Activated CD8-positive, alpha-beta T cell treated with anti-CD3 and anti-CD28 coated beads, Interleukin-2, amount 10 ng/mL, durations not matched to agents 7 days and 5 days (primary cell): ENCODE data around the gene PHPT1. TPM values are rescaled to one million over a fixed set of nuclear protein-coding genes. Genes with fewer than 3 reads are reported as not detected.
"Not testable (repeated sequence)": the region's sequence is repeated elsewhere in the genome, so short reads cannot be mapped to it uniquely, and the experiment has no call there.

Experiments
- ATAC-seq: fragments of 150-1000 bp; cut with Tn5 transposase; one replicate; pipeline ENCODE4 v1.10.0; 2021; ENCODE audit warnings: moderate library complexity
- CTCF ChIA-PET: fragments of 350-600 bp; sonication (Branson Sonifier 250); formaldehyde crosslinking; loops from one replicate; lab custom pipeline; 2021; ENCODE audit warnings: antibody characterized with exemption; lab: Charles Lee
- POLR2A ChIA-PET: fragments of 350-600 bp; sonication (Branson Sonifier 250); formaldehyde crosslinking; loops from one replicate; lab custom pipeline; 2021; ENCODE audit warnings: antibody characterized with exemption; lab: Charles Lee
- DNase-seq: peaks from one replicate; pipeline ENCODE4 v3.0.0-alpha.2; 2020
- H3K27ac Mint-ChIP-seq: one replicate; pipeline ENCODE4 v1.8.0; 2021; ENCODE audit warnings: mild to moderate bottlenecking, mixed read lengths
- H3K27me3 Mint-ChIP-seq: one replicate; pipeline ENCODE4 v1.8.0; 2021; ENCODE audit warnings: low read depth, mixed read lengths
- H3K36me3 Mint-ChIP-seq: one replicate; pipeline ENCODE4 v1.8.0; 2021; ENCODE audit warnings: low read depth, mixed read lengths
- H3K4me1 Mint-ChIP-seq: one replicate; pipeline ENCODE4 v1.8.0; 2021; ENCODE audit warnings: low read depth, mixed read lengths
- H3K4me3 Mint-ChIP-seq: one replicate; pipeline ENCODE4 v1.8.0; 2021; ENCODE audit warnings: mild to moderate bottlenecking, mixed read lengths
- H3K9me3 Mint-ChIP-seq: one replicate; pipeline ENCODE4 v1.8.0; 2022; ENCODE audit warnings: mixed read lengths; ENCODE audit not compliant: insufficient read depth
- total RNA-seq, 2 experiments: library from RNA; stranded (reverse); gene quantifications; one replicate each; pipeline ENCODE4 v1.2.3, GENCODE V29; 2021

PHPT1 gene
- total RNA-seq, 2 experiments from 2014 or later = 108 to 119 TPM

DNA sequence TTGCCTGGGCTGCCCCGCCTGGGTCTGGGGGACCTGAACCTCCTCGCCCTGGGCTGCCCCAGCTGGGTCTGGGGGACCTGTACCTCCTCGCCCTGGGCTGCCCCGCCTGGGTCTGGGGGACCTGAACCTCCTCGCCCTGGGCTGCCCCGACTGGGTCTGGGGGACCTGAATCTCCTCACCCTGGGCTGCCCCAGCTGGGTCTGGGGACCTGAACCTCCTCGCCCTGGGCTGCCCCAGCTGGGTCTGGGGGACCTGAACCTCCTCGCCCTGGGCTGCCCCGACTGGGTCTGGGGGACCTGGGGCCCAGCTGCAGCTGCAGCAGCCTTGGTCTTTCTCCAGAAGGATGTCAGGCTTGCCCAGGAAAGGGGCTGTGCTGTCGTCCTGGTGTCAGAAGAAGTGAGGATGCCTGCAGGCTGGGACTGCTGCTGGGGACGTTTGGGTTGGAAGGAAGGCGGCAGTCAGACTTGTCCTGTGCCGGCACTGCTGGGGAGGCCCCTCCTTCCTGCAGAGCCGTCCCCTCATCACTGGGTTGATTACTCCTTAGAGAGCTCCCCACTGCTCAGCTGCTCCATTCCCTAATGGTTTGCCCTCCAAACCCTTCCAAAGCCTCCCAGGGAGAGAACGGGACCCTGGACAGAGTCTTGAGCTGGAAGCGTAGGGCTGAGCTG, 15.7 kb upstream of the PHPT1 start:
- H3K4me3 Mint-ChIP-seq, H3K27me3 Mint-ChIP-seq, DNase-seq, H3K4me1 Mint-ChIP-seq, H3K27ac Mint-ChIP-seq, H3K9me3 Mint-ChIP-seq, POLR2A ChIA-PET, ATAC-seq: not testable (repeated sequence)
- H3K36me3 Mint-ChIP-seq = peaks cover 15% of the 10 kb centered on the region
- CTCF ChIA-PET = interaction anchor here (1.5 kb wide), 1 partner anchor 9 kb away, joined by 3 read pairs; the partner anchor contains the start of gene AJM1

DNA sequence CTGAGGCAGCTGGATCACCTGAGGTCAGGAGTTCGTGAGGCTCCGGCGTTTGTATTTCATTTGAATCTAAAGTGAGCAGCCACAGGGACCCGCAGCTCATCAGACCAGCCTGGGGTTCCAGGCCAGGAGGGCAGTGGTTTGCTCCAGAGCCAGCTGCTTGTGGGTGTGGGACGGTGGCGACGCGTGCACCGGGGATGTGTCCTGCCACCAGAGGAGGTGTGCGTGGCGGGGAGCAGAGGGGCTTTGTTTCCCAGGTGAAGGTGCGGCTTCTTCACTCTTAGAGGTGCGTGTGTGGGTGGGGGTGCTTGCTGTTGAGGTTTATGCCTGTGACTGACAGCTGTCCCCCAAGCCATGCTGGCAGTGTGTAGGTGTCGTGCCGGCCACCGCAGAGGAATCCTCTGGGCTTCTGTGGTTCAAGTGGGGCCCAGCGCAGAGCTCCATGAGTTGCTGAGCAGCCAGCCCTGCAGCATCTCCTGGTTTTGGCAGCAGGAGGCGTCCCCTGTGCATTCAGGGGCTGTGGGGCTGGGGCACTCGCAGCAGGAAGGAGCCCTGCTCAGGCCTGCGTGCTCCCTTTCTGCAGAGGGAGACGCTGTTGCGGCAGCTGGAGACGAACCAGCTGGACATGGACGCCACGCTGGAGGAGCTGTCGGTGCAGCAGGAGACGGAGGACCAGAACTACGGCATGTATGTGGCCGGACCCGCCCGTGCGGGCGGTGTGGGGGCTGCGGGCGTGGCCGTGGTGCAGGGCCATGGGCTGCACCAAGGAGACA, 13.9 kb upstream of the PHPT1 start:
- DNase-seq (no peak), ATAC-seq (no peak)
- no peaks in the 10 kb centered on the region for H3K4me1 Mint-ChIP-seq
- CTCF ChIA-PET = no interaction called here
- POLR2A ChIA-PET = interaction anchor here (0.6 to 1.0 kb wide), 2 partner anchors 10 to 12 kb away, joined by 3 read pairs; no protein-coding TSS in a partner anchor
- no peak overlapping the region for H3K27ac Mint-ChIP-seq
- peaks cover 12% of the 10 kb centered on the region for H3K36me3 Mint-ChIP-seq
- H3K4me3 Mint-ChIP-seq = no peak overlapping the region
- H3K9me3 Mint-ChIP-seq = no peaks in the 10 kb centered on the region
- no peaks in the 10 kb centered on the region for H3K27me3 Mint-ChIP-seq

- H3K4me3 Mint-ChIP-seq = no peak overlapping the region
- peaks cover 12% of the 10 kb centered on the region for H3K36me3 Mint-ChIP-seq
- ChIA-PET CTCF (no interaction called here), POLR2A (interaction anchor here (1.0 kb wide), 1 partner anchor 13 kb away, joined by 3 read pairs; no protein-coding TSS in a partner anchor)
- no peaks in the 10 kb centered on the region for H3K4me1 Mint-ChIP-seq
- H3K27me3 Mint-ChIP-seq = no peaks in the 10 kb centered on the region
- H3K9me3 Mint-ChIP-seq = no peaks in the 10 kb centered on the region
- no peak overlapping the region for H3K27ac Mint-ChIP-seq
- ATAC-seq (no peak), DNase-seq (no peak)
Observed at GRCh38 chr9:136835932-136836904, 13.0 kb upstream of the PHPT1 start.

DNA sequence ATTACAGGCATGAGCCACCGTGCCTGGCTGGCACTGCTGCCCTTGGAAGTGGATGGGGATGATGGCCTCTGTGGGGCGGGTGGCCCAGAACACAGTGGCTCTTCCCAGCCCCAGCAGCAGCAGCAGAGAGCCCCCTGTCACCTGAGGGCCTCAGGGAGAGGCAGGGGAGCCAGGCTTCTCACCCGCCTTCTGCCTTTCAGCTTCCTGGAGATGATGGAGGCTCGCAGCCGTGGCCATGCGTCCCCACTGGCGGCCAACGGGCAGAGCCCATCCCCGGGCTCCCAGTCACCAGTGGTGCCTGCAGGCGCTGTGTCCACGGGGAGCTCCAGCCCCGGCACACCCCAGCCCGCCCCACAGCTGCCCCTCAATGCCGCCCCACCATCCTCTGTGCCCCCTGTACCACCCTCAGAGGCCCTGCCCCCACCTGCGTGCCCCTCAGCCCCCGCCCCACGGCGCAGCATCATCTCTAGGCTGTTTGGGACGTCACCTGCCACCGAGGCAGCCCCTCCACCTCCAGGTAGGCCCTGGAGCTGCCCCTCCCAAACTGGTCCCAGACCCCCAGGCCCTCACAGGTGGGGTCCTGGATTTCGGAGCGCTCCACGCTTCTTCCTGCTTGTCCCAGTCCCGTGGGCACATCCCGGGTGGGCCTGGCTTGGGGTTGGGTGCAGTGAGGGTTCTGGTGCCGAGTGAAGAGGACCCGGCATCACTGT, 11.9 kb upstream of the PHPT1 start:
- Mint-ChIP-seq H3K4me3 (no peak overlapping the region), H3K9me3 (no peaks in the 10 kb centered on the region), H3K4me1 (peaks cover 5% of the 10 kb centered on the region), H3K36me3 (peaks cover 12% of the 10 kb centered on the region), H3K27ac (no peak overlapping the region), H3K27me3 (no peaks in the 10 kb centered on the region)
- CTCF ChIA-PET = no interaction called here
- POLR2A ChIA-PET = no interaction called here
- no peak for ATAC-seq
- DNase-seq = no peak

DNA sequence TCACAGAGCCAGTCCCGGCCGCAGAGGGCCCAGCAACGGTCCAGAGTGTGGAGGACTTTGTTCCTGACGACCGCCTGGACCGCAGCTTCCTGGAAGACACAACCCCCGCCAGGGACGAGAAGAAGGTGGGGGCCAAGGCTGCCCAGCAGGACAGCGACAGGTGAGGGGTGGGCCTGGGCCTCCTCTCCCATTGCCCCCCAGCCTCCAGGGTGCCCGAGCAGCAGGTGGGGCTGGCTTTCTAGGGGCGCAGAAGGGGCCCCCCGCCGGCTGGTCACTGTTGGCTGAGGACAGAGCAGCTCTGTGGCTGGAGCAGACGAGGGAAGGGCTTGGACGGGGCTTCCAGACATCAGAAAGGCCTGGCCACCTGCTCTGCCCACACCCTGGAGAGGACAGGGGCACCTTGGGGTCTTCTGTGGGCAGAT, 11.3 kb upstream of the PHPT1 start:
- DNase-seq, H3K4me3 Mint-ChIP-seq, CTCF ChIA-PET, H3K27ac Mint-ChIP-seq, H3K27me3 Mint-ChIP-seq, ATAC-seq, H3K4me1 Mint-ChIP-seq, H3K9me3 Mint-ChIP-seq, POLR2A ChIA-PET: not testable (repeated sequence)
- H3K36me3 Mint-ChIP-seq = peaks cover 10% of the 10 kb centered on the region

- POLR2A ChIA-PET = no interaction called here
- H3K4me1 Mint-ChIP-seq = peaks cover 11% of the 10 kb centered on the region
- H3K27me3 Mint-ChIP-seq = no peaks in the 10 kb centered on the region
- ATAC-seq (no peak), DNase-seq (no peak)
- CTCF ChIA-PET = no interaction called here
- H3K9me3 Mint-ChIP-seq = no peaks in the 10 kb centered on the region
- no peak overlapping the region for H3K27ac Mint-ChIP-seq
- no peak overlapping the region for H3K4me3 Mint-ChIP-seq
- peaks cover 10% of the 10 kb centered on the region for H3K36me3 Mint-ChIP-seq
Observed at GRCh38 chr9:136838314-136839228, 10.6 kb upstream of the PHPT1 start.

GRCh38 chr9:136839229-136840139, 9.7 kb upstream of the PHPT1 start:
- CTCF ChIA-PET = no interaction called here
- Mint-ChIP-seq H3K27ac (no peak overlapping the region), H3K4me3 (no peak overlapping the region), H3K4me1 (peaks cover 13% of the 10 kb centered on the region), H3K27me3 (no peaks in the 10 kb centered on the region), H3K36me3 (peaks cover 8% of the 10 kb centered on the region), H3K9me3 (no peaks in the 10 kb centered on the region)
- DNase-seq (no peak), ATAC-seq (no peak)
- POLR2A ChIA-PET = no interaction called here

DNA sequence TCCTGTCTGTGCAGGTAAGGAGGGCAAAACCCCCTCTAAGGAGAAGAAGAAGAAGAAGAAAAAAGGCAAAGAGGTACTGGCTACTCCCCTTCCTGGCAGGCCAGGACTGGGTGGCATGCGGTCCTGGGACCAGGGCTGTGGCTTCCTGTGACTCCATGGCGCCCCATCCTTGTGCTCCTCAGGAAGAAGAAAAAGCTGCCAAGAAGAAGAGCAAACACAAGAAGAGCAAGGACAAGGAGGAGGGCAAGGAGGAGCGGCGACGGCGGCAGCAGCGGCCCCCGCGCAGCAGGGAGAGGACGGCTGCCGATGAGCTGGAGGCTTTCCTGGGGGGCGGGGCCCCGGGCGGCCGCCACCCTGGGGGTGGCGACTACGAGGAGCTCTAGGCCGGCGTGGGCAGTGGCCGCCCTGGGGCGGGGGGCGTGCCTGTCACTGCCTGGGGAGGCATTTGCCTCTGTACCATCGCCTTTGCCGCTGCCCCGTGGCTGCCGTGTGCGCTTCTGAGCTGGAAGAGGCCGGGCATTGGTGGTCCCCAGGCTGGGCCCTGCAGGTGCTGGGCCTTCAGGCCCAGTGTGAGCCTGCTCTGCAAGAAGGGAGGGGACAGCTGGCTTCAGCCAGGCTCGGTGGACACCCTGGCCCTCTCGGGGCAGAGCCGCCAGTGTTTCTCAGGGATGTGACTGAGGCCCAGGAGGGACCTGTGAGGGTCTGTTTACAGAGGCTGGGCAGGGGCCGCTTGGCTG, 8.9 kb upstream of the PHPT1 start:
- DNase-seq (no peak), ATAC-seq (no peak)
- Mint-ChIP-seq H3K4me1 (peaks cover 13% of the 10 kb centered on the region), H3K27me3 (no peaks in the 10 kb centered on the region), H3K9me3 (no peaks in the 10 kb centered on the region), H3K27ac (no peak overlapping the region), H3K4me3 (no peak overlapping the region), H3K36me3 (peaks cover 10% of the 10 kb centered on the region)
- ChIA-PET POLR2A (no interaction called here), CTCF (no interaction called here)

DNA sequence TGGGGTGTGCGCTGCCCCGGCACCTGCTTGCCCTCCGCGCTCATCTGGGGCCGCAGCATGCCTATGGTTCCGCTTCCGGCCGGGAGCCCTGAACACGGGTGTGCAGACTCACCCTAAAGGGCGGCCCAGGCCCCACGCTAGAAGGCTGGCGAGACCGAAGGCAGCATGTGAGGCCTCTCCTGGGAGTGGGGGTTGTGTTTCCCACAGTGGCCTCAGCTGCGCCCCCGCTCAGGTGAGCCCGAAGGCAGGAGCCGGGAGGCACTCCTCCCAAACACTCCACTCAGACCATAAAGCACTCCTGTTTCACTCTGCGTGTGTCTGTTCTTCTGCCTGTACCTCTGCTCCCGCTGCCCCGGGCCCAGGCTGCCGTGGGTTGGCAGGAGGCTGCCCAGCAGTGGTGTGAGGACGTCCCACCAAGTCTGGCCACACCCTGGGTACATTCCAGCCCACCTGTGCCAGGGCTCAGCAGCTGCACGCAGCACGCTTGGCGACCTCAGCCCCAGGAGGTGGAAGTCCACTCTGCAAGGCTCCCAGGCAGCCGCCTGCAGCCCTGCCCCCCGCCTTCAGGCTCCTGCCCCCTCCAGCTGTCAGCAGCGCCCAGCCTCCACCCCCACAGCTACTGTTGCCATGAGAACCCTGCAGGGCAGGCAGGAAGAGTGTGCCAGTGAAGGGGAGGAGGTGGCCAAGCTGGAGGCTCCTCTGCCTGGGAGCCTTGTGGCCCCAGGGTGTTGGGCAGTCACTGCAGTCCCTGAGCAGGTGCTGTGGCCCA, 8.1 kb upstream of the PHPT1 start:
- peaks cover 11% of the 10 kb centered on the region for H3K36me3 Mint-ChIP-seq
- no peaks in the 10 kb centered on the region for H3K27me3 Mint-ChIP-seq
- H3K27ac Mint-ChIP-seq = peak overlapping the region; percentile 52
- H3K9me3 Mint-ChIP-seq = no peaks in the 10 kb centered on the region
- H3K4me3 Mint-ChIP-seq = no peak overlapping the region
- ATAC-seq (no peak), DNase-seq (no peak)
- ChIA-PET CTCF (interaction anchor here (1.0 to 4.9 kb wide), 7 partner anchors 18 to 194 kb away, joined by 3 to 37 read pairs (median 6); partner anchors contain the start of genes ABCA2 and RABL6), POLR2A (no interaction called here)
- peaks cover 13% of the 10 kb centered on the region for H3K4me1 Mint-ChIP-seq
